ENCODE data around the gene ACTRT2.

Gene ACTRT2

DNA sequence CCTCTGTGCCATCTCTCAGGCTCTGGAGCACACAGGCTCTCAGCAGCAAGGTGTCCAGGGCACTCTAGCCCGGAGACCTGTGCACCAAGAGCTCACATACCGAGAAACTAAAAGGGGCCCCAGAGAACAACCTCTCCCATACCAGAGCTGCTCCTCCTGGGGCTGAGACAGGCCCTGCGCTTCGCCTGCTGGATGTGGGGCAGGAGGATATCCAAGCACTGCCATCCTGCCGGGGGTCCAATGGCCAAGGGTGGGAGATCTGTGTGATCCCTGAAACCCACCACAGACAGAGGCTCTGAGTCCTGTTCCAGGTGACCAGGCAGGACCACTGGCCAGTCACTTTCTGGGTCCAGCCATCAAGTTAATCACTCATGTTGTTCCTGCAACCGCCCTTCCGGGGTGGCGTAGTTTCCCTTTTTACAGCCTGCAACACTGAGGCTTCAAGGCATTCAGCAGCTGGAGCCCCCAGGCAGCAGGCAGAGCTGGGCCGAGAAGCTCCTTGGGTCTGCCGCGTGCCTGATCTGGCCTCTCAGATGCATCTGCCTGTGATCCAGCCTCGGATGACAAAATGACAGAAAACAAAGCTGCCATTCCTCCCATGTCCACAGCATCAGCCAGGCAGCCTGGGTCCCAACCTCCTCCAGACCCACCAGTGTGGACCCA lies 36.7 kb upstream of the ACTRT2 start:
- no peak for DNase-seq (ENCODE audit: low read depth)
- no peak overlapping the region for H3K4me3 ChIP-seq (ENCODE audit: low read length)
- TF ChIP-seq, protein P1, sequence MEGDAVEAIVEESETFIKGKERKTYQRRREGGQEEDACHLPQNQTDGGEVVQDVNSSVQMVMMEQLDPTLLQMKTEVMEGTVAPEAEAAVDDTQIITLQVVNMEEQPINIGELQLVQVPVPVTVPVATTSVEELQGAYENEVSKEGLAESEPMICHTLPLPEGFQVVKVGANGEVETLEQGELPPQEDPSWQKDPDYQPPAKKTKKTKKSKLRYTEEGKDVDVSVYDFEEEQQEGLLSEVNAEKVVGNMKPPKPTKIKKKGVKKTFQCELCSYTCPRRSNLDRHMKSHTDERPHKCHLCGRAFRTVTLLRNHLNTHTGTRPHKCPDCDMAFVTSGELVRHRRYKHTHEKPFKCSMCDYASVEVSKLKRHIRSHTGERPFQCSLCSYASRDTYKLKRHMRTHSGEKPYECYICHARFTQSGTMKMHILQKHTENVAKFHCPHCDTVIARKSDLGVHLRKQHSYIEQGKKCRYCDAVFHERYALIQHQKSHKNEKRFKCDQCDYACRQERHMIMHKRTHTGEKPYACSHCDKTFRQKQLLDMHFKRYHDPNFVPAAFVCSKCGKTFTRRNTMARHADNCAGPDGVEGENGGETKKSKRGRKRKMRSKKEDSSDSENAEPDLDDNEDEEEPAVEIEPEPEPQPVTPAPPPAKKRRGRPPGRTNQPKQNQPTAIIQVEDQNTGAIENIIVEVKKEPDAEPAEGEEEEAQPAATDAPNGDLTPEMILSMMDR (conservative IDR thresholded peaks at IDR 0.05; ENCODE audit: low read depth, low read length) = no peak

DNA sequence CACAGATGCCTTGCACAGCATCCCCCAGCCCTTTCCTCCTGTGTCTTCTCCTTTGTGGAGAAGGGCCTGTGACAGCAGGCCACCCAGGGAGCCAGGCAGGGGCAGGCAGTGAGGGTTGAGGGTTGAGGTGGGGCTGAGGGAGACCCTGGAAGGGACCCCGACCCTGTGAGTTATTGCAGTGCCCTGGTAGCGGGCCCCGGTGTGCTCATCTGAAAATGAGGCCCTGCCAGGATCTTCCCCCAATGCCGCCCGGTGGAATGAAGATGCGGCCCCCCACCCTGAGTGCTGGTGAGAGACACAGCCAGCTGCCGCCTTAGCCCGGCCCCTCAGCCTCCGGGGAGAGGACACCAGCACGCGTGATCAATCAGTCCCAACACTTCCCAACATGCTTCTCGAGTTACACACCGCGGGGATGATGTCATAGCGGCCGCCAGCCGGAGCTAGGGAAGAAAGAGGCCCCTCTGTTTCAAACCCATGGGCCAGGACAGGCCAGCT lies 36.2 kb upstream of the ACTRT2 start:
- no peak for DNase-seq (ENCODE audit: low read depth)
- no peak overlapping the region for H3K4me3 ChIP-seq (ENCODE audit: low read length)
- TF ChIP-seq, protein P1 (conservative IDR thresholded peaks at IDR 0.05; ENCODE audit: low read depth, low read length) = no peak

DNA sequence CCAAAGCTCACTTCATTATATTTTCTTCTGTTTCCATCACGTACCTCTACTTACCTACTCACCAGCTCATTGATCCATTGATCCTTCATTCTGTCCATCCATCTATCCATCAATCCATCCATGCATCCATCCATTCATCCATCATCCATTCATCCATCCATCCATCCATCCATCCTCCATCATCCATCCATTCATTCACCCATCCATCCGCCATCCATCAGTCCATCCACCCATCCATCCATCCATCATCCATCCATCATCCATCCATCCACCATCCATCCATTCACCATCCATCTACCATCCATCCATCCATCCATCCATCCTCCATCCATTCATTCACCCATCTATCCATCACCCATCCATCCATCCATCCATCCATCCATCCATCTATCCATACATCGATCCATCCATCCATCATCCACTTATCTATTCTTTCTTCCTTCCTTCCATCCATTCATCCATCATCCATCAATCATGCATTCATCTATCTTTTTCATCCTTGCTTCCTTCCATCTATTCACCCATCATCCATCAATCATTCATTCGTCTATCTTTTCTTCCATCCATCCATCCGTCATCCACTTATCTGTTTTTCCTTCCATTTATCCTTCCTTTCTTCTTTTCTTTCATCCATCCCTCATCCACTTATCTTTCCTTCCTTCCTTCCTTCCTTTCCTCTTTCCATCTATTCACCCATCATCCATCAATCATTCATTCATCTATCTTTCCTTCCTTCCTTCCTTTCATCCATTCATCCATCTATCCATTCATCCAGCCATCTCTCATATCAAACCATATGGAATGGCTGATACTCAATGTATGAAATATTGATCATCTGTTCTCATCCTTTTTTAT lies 35.3 kb upstream of the ACTRT2 start:
- H3K4me3 ChIP-seq (ENCODE audit: low read length) = no peak overlapping the region
- no peak for DNase-seq (ENCODE audit: low read depth)
- TF ChIP-seq, protein P1 (conservative IDR thresholded peaks at IDR 0.05; ENCODE audit: low read depth, low read length) = no peak

DNA sequence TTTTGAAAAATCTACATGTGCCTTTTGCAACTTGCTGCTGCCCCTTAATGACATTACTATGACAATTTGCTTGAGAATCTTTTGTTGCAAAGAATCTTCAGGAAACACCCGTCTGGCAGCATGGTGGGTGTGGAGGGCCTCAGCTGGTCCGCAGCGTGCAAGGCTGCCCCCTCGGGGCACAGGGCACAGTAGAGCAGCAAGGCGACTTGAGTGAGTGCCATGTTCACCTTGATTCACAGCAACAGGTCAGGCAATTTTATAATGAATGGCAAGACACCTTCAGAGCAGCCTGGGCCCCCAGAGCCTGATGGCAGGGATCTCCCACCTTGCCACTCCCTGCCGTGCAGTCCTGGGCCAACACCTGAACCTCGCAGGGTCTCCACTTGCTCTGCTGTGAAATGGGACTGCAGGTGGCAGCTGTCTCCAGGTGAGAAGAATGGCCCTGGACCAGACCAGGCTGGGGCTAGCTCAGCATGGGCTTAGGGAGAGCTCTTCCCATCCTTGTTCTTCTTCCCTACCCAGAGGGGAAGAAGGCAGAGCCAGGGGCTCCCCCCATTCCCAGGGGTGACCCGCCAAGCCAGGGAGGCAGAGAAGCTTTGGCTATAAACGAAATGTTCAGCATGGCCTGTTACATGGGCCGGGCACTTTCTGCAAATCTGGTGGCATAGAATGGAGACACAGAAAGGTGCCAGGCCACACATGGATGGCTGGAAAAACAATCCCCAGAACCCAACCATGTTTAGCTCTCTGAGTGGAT lies 34.5 kb upstream of the ACTRT2 start:
- no peak for DNase-seq (ENCODE audit: low read depth)
- TF ChIP-seq, protein P1 (conservative IDR thresholded peaks at IDR 0.05; ENCODE audit: low read depth, low read length) = no peak
- no peak overlapping the region for H3K4me3 ChIP-seq (ENCODE audit: low read length)

DNA sequence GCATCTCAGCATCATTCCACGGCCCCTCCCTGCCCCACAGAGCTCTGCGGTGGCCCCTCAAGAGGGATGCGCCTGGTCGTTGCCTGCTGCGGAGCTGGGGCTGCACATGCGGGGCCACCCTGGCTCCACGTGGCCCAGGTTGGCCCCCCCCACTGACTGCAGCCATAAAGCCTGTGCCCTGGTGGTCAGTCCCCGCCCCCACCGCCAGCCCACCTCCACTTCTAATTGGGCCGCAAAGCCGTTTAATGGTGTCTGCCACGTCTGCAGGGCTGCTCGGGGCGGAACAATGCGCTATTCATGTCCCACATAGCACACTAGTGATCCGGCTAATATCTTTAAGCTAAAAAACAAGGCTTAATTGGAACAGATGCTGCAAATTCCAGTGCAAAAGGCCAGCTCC lies 33.5 kb upstream of the ACTRT2 start:
- DNase-seq (ENCODE audit: low read depth) = peak; percentile 46
- H3K4me3 ChIP-seq (ENCODE audit: low read length) = no peak overlapping the region
- TF ChIP-seq, protein P1 (conservative IDR thresholded peaks at IDR 0.05; ENCODE audit: low read depth, low read length) = no peak

DNA sequence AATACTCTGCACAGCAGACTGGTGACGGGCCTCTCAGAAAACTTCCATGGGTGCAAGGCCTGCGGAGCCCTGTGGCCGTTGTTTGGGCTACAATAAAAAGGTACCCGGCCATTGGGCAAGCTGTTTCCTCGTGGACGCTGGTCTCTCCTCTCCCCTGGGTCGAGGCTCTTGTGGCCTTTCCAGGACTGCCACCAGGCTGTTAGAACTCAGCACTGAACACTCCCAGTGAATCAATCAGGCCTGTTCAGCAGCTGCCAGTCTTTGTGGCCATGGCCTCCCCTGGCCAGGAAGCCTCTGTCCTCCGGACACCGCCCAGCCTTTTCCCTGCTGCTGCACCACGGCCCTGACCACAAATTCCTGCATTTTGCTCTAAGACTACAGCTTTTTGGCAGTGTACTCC lies 33.0 kb upstream of the ACTRT2 start:
- TF ChIP-seq, protein P1 (conservative IDR thresholded peaks at IDR 0.05; ENCODE audit: low read depth, low read length) = no peak
- no peak for DNase-seq (ENCODE audit: low read depth)
- no peak overlapping the region for H3K4me3 ChIP-seq (ENCODE audit: low read length)

All from retinal pigment epithelial cell (primary cell).